ENCODE results near the gene DELE1.

DELE1 gene

DNA sequence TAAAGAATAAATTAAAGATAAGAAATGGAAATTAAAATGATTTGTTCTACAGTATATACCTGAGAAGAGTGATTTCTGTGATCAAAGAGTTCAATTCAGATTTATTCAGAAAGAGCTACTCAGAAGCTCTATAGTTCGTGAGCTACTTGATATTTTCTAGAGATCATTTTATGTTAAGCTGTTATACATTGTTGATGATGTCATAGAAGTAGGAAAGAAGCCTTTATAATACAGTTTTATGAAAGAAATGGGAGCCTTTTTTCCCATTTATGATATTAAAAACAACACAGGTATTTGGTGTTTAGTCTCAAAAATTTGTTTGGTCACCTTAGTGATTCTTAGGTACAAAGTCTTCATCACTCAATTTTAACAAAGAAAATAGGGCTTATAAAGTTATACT lies 66.0 kb downstream of the DELE1 start:
- ChIA-PET CTCF (interaction anchor here (0.9 to 17.9 kb wide), 14 partner anchors 9 to 354 kb away, joined by 3 to 225 read pairs (median 11); partner anchors contain the start of genes GNPDA1 and RNF14), POLR2A (interaction anchor here (0.6 kb wide), 1 partner anchor 349 kb away, joined by 5 read pairs; no protein-coding TSS in a partner anchor)
- no peak for DNase-seq (ENCODE audit: extremely low spot score)
- TF ChIP-seq, protein P1, sequence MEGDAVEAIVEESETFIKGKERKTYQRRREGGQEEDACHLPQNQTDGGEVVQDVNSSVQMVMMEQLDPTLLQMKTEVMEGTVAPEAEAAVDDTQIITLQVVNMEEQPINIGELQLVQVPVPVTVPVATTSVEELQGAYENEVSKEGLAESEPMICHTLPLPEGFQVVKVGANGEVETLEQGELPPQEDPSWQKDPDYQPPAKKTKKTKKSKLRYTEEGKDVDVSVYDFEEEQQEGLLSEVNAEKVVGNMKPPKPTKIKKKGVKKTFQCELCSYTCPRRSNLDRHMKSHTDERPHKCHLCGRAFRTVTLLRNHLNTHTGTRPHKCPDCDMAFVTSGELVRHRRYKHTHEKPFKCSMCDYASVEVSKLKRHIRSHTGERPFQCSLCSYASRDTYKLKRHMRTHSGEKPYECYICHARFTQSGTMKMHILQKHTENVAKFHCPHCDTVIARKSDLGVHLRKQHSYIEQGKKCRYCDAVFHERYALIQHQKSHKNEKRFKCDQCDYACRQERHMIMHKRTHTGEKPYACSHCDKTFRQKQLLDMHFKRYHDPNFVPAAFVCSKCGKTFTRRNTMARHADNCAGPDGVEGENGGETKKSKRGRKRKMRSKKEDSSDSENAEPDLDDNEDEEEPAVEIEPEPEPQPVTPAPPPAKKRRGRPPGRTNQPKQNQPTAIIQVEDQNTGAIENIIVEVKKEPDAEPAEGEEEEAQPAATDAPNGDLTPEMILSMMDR (IDR thresholded peaks at IDR 0.05; ENCODE audit: control extremely low read depth, extremely low read depth, low read depth, missing control alignments): no peak
